OCI-LY3 (cell line): Measurements from ENCODE around the gene ZC3H14.

Experiments used
- EZH2phosphoT487 ChIP-seq: fragments of 200-600 bp; shearing (Covaris generic); IDR thresholded peaks from 2 replicates; pipeline ENCODE4 v1.6.1; 2018; ENCODE audit warnings: antibody characterized with exemption, mixed run types, low read depth
- TF ChIP-seq, protein P1 (sequence below): fragments of 200-600, 300-600 bp; sonication (generic); IDR thresholded peaks from 2 replicates; pipeline ENCODE4 v1.5.1; 2014; ENCODE audit warnings: antibody characterized with exemption, low read length, low read depth

- TF ChIP-seq, protein P1, sequence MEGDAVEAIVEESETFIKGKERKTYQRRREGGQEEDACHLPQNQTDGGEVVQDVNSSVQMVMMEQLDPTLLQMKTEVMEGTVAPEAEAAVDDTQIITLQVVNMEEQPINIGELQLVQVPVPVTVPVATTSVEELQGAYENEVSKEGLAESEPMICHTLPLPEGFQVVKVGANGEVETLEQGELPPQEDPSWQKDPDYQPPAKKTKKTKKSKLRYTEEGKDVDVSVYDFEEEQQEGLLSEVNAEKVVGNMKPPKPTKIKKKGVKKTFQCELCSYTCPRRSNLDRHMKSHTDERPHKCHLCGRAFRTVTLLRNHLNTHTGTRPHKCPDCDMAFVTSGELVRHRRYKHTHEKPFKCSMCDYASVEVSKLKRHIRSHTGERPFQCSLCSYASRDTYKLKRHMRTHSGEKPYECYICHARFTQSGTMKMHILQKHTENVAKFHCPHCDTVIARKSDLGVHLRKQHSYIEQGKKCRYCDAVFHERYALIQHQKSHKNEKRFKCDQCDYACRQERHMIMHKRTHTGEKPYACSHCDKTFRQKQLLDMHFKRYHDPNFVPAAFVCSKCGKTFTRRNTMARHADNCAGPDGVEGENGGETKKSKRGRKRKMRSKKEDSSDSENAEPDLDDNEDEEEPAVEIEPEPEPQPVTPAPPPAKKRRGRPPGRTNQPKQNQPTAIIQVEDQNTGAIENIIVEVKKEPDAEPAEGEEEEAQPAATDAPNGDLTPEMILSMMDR = no peak
- no peak for TF ChIP-seq EZH2phosphoT487
These were observed 15.5 kb upstream of the ZC3H14 start for GRCh38 chr14:88547386-88547780.
